Right atrium auricular region (tissue), 2 donors: ENCODE results near the gene CDK2AP2. TPM values are rescaled to one million over a fixed set of nuclear protein-coding genes. Genes with fewer than 3 reads are reported as not detected.

Source experiments
- DNase-seq: peaks from one replicate; pipeline ENCODE4 v3.0.0-alpha.2; 2019; ENCODE audit warnings: low spot score
- H3K27ac ChIP-seq, 2 donors: fragments of 200-600 bp; sonication (generic); 1 replicate in 1 of 2; 2 replicates in 1 of 2; pipeline ENCODE4 v1.5.1; 2016 to 2019
- H3K27me3 ChIP-seq, 2 donors: fragments of 200-600 bp; sonication (generic); one replicate each; pipeline versions ENCODE4 v1.5.1 to v1.6.0; 2017 to 2019
- H3K36me3 ChIP-seq: fragments of 200-600 bp; sonication (generic); one replicate; pipeline ENCODE4 v1.5.1; 2016
- H3K4me1 ChIP-seq, 2 donors: fragments of 200-600 bp; sonication (generic); one replicate each; pipeline versions ENCODE4 v1.5.1 to v1.6.0; 2017 to 2019
- H3K4me3 ChIP-seq, 2 donors: fragments of 200-600 bp; sonication (generic); 1 replicate in 1 of 2; 2 replicates in 1 of 2; pipeline ENCODE4 v1.5.1; 2017 to 2019; ENCODE audit warnings: mild to moderate bottlenecking in 1 of 2, moderate library complexity in 1 of 2
- H3K9me3 ChIP-seq, 2 donors: fragments of 200-600 bp; sonication (generic); one replicate each; pipeline ENCODE4 v1.5.1; 2019
- CTCF ChIP-seq, 2 donors: fragments of 200-600 bp; sonication (generic); IDR thresholded peaks; one replicate each; pipeline ENCODE4 v1.5.1; 2019; ENCODE audit warnings: antibody characterized with exemption in 2 of 2
- total RNA-seq, 2 donors: library from RNA; depleted of rRNA; stranded (reverse); fragments of >200 nt; gene quantifications; one replicate each; pipeline ENCODE4 v1.1.0, GENCODE V29; 2016

The CDK2AP2 gene
- total RNA-seq, 2 donors from 2014 or later, result 49.1 to 70.0 TPM

- H3K4me1 ChIP-seq, result no peaks in the 10 kb centered on the region
- no peaks in the 10 kb centered on the region for H3K27me3 ChIP-seq
- H3K27ac ChIP-seq, result no peak overlapping the region
- no peak for DNase-seq
- peaks cover 50% of the 10 kb centered on the region for H3K36me3 ChIP-seq
- no peak overlapping the region for H3K4me3 ChIP-seq
- no peaks in the 10 kb centered on the region for H3K9me3 ChIP-seq
- no peak for TF ChIP-seq CTCF (IDR thresholded peaks at IDR 0.05)
Observed at GRCh38 chr11:67492801-67493547, 15.0 kb downstream of the CDK2AP2 start.

GRCh38 chr11:67492069-67492727, 15.8 kb downstream of the CDK2AP2 start:
- H3K36me3 ChIP-seq, result peaks cover 58% of the 10 kb centered on the region
- H3K4me1 ChIP-seq, result no peaks in the 10 kb centered on the region
- DNase-seq, result no peak
- no peak for TF ChIP-seq CTCF (IDR thresholded peaks at IDR 0.05)
- H3K4me3 ChIP-seq, result no peak overlapping the region
- no peaks in the 10 kb centered on the region for H3K27me3 ChIP-seq
- no peak overlapping the region for H3K27ac ChIP-seq
- H3K9me3 ChIP-seq, result no peaks in the 10 kb centered on the region

DNA sequence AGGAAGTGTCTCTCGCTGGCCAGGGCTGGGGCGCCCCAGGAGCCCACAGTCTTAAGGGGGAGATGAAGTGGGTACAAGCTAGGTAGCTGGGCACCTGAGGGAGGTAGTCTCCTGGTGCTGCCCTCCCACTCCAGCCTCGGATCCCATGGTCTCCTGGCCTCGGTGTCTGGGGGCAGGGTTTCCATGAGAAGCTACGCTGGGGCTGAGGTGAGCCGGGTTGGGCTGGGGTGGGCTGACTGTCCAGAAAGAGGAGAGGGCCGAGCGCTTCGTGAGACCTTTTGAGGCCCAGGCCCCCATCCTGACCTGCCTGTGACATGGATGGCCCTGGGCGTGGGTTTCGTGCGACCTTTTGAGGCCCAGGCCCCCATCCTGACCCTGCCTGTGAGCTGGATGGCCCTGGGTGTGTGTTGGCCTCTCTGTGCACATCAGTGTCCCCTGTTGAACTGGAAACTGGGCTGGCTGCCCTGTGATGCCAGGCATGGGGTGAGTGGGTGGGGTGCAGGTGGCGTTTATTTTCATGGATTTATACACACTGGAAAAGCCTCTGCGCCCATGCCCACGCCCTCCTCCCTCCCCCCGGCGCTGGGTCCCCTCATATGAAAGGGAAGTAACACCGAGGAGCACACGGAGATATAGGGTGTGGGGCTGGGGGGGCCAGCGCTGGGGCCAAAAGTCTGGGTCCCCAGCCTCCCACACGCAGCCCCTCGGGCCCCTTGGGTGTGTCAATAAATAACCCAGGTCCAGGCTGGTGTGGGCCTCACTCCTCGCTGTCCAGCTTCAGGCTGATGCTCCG, 16.5 kb downstream of the CDK2AP2 start:
- Histone ChIP-seq H3K36me3 (peaks cover 64% of the 10 kb centered on the region), H3K4me3 (no peak overlapping the region), H3K27ac (no peak overlapping the region), H3K9me3 (no peaks in the 10 kb centered on the region), H3K4me1 (peaks cover 0 to under 1% of the 10 kb centered on the region in 2 donors), H3K27me3 (no peaks in the 10 kb centered on the region)
- no peak for DNase-seq
- TF ChIP-seq CTCF (IDR thresholded peaks at IDR 0.05), result no peak

DNA sequence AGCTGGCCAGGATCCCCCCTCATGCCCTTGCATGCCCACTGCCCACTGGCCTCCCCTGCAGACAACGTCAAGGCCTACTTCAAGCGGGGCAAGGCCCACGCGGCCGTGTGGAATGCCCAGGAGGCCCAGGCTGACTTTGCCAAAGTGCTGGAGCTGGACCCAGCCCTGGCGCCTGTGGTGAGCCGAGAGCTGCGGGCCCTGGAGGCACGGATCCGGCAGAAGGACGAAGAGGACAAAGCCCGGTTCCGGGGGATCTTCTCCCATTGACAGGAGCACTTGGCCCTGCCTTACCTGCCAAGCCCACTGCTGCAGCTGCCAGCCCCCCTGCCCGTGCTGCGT, 17.3 kb downstream of the CDK2AP2 start:
- no peaks in the 10 kb centered on the region for H3K9me3 ChIP-seq
- no peak for DNase-seq
- peaks cover 0 to 7% of the 10 kb centered on the region in 2 donors for H3K4me1 ChIP-seq
- no peak overlapping the region for H3K27ac ChIP-seq
- TF ChIP-seq CTCF (IDR thresholded peaks at IDR 0.05), result no peak
- H3K36me3 ChIP-seq, result peaks cover 64% of the 10 kb centered on the region
- H3K4me3 ChIP-seq, result no peak overlapping the region
- H3K27me3 ChIP-seq, result no peaks in the 10 kb centered on the region

DNA sequence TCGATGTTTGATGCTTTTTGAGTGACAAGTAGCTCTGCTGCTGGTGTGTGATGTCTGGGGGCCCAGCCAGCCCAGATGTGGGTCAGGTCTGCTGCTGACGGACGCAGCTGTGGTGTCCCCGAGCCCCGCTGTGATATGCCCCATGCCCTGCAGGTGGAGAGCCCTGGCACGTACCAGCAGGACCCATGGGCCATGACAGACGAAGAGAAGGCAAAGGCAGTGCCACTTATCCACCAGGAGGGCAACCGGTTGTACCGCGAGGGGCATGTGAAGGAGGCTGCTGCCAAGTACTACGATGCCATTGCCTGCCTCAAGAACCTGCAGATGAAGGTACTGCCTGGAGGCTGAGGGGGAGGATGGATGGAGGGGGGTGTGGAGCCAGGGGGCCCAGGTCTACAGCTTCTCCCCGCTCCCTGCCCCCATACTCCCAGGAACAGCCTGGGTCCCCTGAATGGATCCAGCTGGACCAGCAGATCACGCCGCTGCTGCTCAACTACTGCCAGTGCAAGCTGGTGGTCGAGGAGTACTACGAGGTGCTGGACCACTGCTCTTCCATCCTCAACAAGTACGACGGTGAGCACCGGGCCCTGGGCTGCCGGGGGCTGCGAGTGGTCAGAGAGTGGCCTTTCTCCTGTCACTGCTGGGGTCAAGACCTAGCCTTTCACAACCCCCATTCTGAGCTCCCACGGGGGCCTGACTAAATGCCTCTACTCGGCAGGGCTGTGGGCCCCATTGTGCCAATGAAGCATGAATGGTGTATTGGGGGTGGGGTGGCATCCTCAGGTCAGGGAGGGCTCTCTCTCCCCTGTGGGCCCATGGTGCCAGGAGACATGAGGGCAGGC, 17.9 kb downstream of the CDK2AP2 start:
- Histone ChIP-seq H3K27ac (no peak overlapping the region), H3K9me3 (no peaks in the 10 kb centered on the region), H3K27me3 (no peaks in the 10 kb centered on the region), H3K4me1 (peaks cover 0 to 10% of the 10 kb centered on the region in 2 donors), H3K4me3 (no peak overlapping the region), H3K36me3 (peaks cover 64% of the 10 kb centered on the region)
- DNase-seq, result no peak
- no peak for TF ChIP-seq CTCF (IDR thresholded peaks at IDR 0.05)
